ENCODE measurements around the gene PRAC1.

Gene PRAC1

GRCh38 chr17:48722201-48722907 is at the start of gene PRAC1:
TSS of gene PRAC1 (minus strand) at chr17:48722518. CDS start at chr17:48722392, 126 bp downstream.
- no peak for DNase-seq (ENCODE audit: low read depth in 2 of 2)

GRCh38 chr17:48770954-48771353 is 48.6 kb upstream of the PRAC1 start:
- no peak for DNase-seq (ENCODE audit: low read depth in 2 of 2)

- DNase-seq (ENCODE audit: low read depth in 2 of 2), result no peak
These were observed 46.8 kb upstream of the PRAC1 start for GRCh38 chr17:48769009-48769675.

- no peak for DNase-seq (ENCODE audit: low read depth in 2 of 2)
These were observed 45.0 kb upstream of the PRAC1 start for GRCh38 chr17:48767263-48767774.

- DNase-seq (ENCODE audit: low read depth in 2 of 2), result no peak
These were observed 38.8 kb upstream of the PRAC1 start for GRCh38 chr17:48761114-48761513.

GRCh38 chr17:48760411-48760810 is 38.1 kb upstream of the PRAC1 start:
- DNase-seq (ENCODE audit: low read depth in 2 of 2), result no peak

GRCh38 chr17:48759288-48759687 is 37.0 kb upstream of the PRAC1 start:
- no peak for DNase-seq (ENCODE audit: low read depth in 2 of 2)

GRCh38 chr17:48757524-48757961 is 35.2 kb upstream of the PRAC1 start:
- DNase-seq (ENCODE audit: low read depth in 2 of 2), result no peak

GRCh38 chr17:48756830-48757251 is 34.5 kb upstream of the PRAC1 start:
- no peak for DNase-seq (ENCODE audit: low read depth in 2 of 2)

- no peak for DNase-seq (ENCODE audit: low read depth in 2 of 2)
These were observed 33.0 kb upstream of the PRAC1 start for GRCh38 chr17:48755356-48755755.

- no peak for DNase-seq (ENCODE audit: low read depth in 2 of 2)
These were observed 32.4 kb upstream of the PRAC1 start for GRCh38 chr17:48754500-48755261.

- no peak for DNase-seq (ENCODE audit: low read depth in 2 of 2)
These were observed 31.6 kb upstream of the PRAC1 start for GRCh38 chr17:48753794-48754499.

GRCh38 chr17:48752399-48753288 is 30.3 kb upstream of the PRAC1 start:
- DNase-seq (ENCODE audit: low read depth in 2 of 2), result no peak

- no peak for DNase-seq (ENCODE audit: low read depth in 2 of 2)
These were observed 29.5 kb upstream of the PRAC1 start for GRCh38 chr17:48751733-48752398.

- DNase-seq (ENCODE audit: low read depth in 2 of 2), result no peak
These were observed 28.9 kb upstream of the PRAC1 start for GRCh38 chr17:48751172-48751571.

GRCh38 chr17:48749621-48750553 is 27.6 kb upstream of the PRAC1 start:
- no peak for DNase-seq (ENCODE audit: low read depth in 2 of 2)

- no peak for DNase-seq (ENCODE audit: low read depth in 2 of 2)
These were observed 26.6 kb upstream of the PRAC1 start for GRCh38 chr17:48748718-48749566.
